ENCODE results near the gene EDN1. TPM values are rescaled to one million over a fixed set of nuclear protein-coding genes. Genes with fewer than 3 reads are reported as not detected.

Gene EDN1
- total RNA-seq, 4 donors from 2014 or later, result 3.6 to 23.2 (median 14.2) TPM

DNA sequence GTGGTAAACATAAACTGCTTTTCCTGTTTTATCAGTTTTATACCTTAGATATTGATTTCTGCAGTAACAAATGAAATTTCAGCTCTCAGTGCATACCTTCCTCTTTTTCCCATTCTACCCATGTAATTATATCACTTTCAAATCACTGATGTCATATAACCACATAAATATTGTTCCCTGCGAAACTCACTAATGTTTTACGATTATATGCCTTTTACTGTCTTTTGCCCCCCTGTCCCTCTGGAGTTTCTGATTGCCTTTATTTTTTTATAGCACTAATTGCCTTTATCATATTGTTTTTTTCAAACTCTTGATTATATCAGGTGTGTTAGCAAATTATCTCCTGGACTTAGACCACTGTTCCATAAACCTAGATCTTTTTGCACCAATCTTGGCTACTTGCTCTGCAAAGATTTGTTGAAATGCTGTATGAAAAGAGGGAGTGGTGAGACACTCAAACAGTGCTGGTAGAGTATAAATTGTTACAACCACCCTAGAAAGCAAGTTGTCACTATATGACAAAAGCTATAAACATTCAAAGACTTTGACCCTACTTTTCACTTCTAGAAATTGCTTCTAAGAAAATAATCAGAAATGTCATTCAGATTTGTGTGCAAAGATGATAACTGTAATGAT lies 29.6 kb upstream of the EDN1 start:
- intact Hi-C loops (cut with DNase I; ENCODE audit: low total_unique reads) (no loop called here), in situ Hi-C loops (cut with MboI; ENCODE audit: low pct_ligation_motif_present in 1 of 4, low pct_unique_long_range_greater_than_20kb in 1 of 4, low sequenced_read_pairs in 3 of 4) (no loop called here)
- Histone ChIP-seq H3K27ac (peak overlapping the region; percentile 81 to 89 (median 84)), H3K36me3 (no peaks in the 10 kb centered on the region), H3K4me1 (peaks cover 0 to 37% (median 15%) of the 10 kb centered on the region in 4 donors), H3K27me3 (no peaks in the 10 kb centered on the region), H3K9me3 (no peaks in the 10 kb centered on the region), H3K4me3 (peak overlapping the region in 1 of 4 donors; percentile 29)
- TF ChIP-seq EP300 (IDR thresholded peaks at IDR 0.05; ENCODE audit: low read depth) (no peak), POLR2AphosphoS5 (IDR thresholded peaks at IDR 0.05) (peak in 2 of 3 donors; percentile 37 to 56)
- WGBS, 2 donors (ENCODE audit: low coverage in 1 of 2), result 15 to 48% methylated on average over 2 of the region's 2 CpGs
- DNase-seq, result no peak

GRCh38 chr6:12261502-12261901 lies 28.7 kb upstream of the EDN1 start:
- DNase-seq, result peak; percentile 43
- intact Hi-C loops (cut with DNase I; ENCODE audit: low total_unique reads) (no loop called here), in situ Hi-C loops (cut with MboI; ENCODE audit: low pct_ligation_motif_present in 1 of 4, low pct_unique_long_range_greater_than_20kb in 1 of 4, low sequenced_read_pairs in 3 of 4) (no loop called here)
- H3K27me3 ChIP-seq, result no peaks in the 10 kb centered on the region
- H3K27ac ChIP-seq, result peak overlapping the region; percentile 81 to 89 (median 84)
- no peaks in the 10 kb centered on the region for H3K36me3 ChIP-seq
- H3K9me3 ChIP-seq, result no peaks in the 10 kb centered on the region
- H3K4me1 ChIP-seq, result peaks cover 0 to 35% (median 15%) of the 10 kb centered on the region in 4 donors
- TF ChIP-seq CTCF (IDR thresholded peaks at IDR 0.05) (no peak), POLR2A (IDR thresholded peaks at IDR 0.05) (no peak), POLR2AphosphoS5 (IDR thresholded peaks at IDR 0.05) (no peak), EP300 (IDR thresholded peaks at IDR 0.05; ENCODE audit: low read depth) (no peak)
- WGBS, 2 donors (ENCODE audit: low coverage in 1 of 2), result 36 to 38% methylated on average over 7 of the region's 7 CpGs
- peak overlapping the region in 2 of 4 donors; percentile 3 to 29 for H3K4me3 ChIP-seq

DNA sequence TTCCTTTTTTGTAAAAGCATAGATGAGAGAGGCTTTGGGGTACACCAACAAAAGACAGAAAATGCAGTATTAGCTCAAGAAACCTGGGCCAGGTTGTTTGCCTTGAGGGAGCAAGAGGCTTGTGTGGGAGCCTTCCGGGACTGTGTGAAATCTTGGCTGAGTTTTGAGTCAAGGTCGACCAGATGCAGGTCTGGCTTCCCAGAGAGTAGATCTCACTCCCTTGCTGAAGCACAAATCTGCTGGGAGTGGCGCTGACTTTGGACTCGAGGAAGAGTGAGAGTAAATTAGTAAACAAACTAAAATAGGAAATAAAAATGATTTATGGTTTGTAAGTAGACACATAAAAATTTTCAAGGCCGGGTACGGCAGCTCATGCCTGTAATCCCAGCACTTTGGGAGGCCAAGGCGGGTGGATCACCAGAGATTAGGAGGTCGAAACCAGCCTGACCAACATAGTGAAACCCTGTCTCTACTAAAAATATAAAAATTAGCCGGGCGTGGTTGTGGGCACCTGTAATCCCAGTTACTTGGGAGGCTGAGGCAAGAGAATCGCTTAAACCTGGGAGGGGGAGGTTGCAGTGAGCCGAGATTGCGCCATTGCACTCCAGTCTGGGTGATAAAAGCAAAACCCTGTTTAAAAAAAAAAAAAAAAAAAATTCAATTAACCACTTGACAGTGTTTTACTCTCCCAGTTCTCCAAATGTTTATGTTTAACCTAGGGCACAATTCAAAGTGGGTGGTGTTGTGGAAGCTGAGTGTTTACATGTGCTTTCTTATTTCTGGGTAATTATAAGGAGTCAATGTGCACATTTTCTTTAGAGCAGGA lies 27.7 kb upstream of the EDN1 start:
- H3K27ac ChIP-seq, result peak overlapping the region; percentile 81 to 89 (median 84)
- H3K27me3 ChIP-seq, result no peaks in the 10 kb centered on the region
- intact Hi-C loops (cut with DNase I; ENCODE audit: low total_unique reads), result no loop called here
- peaks cover 0 to 35% (median 15%) of the 10 kb centered on the region in 4 donors for H3K4me1 ChIP-seq
- H3K9me3 ChIP-seq, result no peaks in the 10 kb centered on the region
- no peak for TF ChIP-seq CTCF (IDR thresholded peaks at IDR 0.05)
- TF ChIP-seq EP300 (IDR thresholded peaks at IDR 0.05; ENCODE audit: low read depth), result no peak
- peak in 2 of 3 donors; percentile 74 to 90 for TF ChIP-seq POLR2AphosphoS5 (IDR thresholded peaks at IDR 0.05)
- peak; percentile 61 for TF ChIP-seq POLR2A (IDR thresholded peaks at IDR 0.05)
- H3K36me3 ChIP-seq, result no peaks in the 10 kb centered on the region
- WGBS, 2 donors (ENCODE audit: low coverage in 1 of 2), result 46 to 48% methylated on average over 8 to 13 of the region's 13 CpGs
- peak; percentile 90 for DNase-seq
- H3K4me3 ChIP-seq, result peak overlapping the region in 2 of 4 donors; percentile 3 to 29
- in situ Hi-C loops (cut with MboI; ENCODE audit: low pct_ligation_motif_present in 1 of 4, low pct_unique_long_range_greater_than_20kb in 1 of 4, low sequenced_read_pairs in 3 of 4), result no loop called here

- no peak for TF ChIP-seq EP300 (IDR thresholded peaks at IDR 0.05; ENCODE audit: low read depth)
- TF ChIP-seq POLR2AphosphoS5 (IDR thresholded peaks at IDR 0.05), result no peak
- no peak for TF ChIP-seq CTCF (IDR thresholded peaks at IDR 0.05)
- TF ChIP-seq POLR2A (IDR thresholded peaks at IDR 0.05), result no peak
- in situ Hi-C loops (cut with MboI; ENCODE audit: low pct_ligation_motif_present in 1 of 4, low pct_unique_long_range_greater_than_20kb in 1 of 4, low sequenced_read_pairs in 3 of 4), result no loop called here
- Histone ChIP-seq H3K4me1 (peaks cover 0 to 35% (median 15%) of the 10 kb centered on the region in 4 donors), H3K4me3 (no peak overlapping the region), H3K36me3 (no peaks in the 10 kb centered on the region), H3K27ac (peak overlapping the region; percentile 81 to 89 (median 84)), H3K27me3 (no peaks in the 10 kb centered on the region), H3K9me3 (no peaks in the 10 kb centered on the region)
- 57 to 58% methylated on average over 2 of the region's 2 CpGs for WGBS, 2 donors (ENCODE audit: low coverage in 1 of 2)
- DNase-seq, result no peak
- intact Hi-C loops (cut with DNase I; ENCODE audit: low total_unique reads), result no loop called here
These were observed 26.8 kb upstream of the EDN1 start for GRCh38 chr6:12263403-12263802.
